ENCODE data around the gene HOXA13. TPM values are rescaled to one million over a fixed set of nuclear protein-coding genes. Genes with fewer than 3 reads are reported as not detected.

Gene HOXA13
- total RNA-seq, 1 experiment from 2014 or later: 0.35 TPM

- Histone ChIP-seq H3K27ac (no peak within 1 kb of the TSS), H3K27me3 (ENCODE audit: insufficient read depth, low read depth) (no peaks in the 10 kb centered on the region)
Measured at GRCh38 chr7:27165089-27165995, 34.5 kb downstream of the HOXA13 start, which contains the start of gene HOXA9. Gene HOXA9, minus strand, starts transcription at chr7:27165537. Its CDS starts 80 bp downstream, at chr7:27165457.

DNA sequence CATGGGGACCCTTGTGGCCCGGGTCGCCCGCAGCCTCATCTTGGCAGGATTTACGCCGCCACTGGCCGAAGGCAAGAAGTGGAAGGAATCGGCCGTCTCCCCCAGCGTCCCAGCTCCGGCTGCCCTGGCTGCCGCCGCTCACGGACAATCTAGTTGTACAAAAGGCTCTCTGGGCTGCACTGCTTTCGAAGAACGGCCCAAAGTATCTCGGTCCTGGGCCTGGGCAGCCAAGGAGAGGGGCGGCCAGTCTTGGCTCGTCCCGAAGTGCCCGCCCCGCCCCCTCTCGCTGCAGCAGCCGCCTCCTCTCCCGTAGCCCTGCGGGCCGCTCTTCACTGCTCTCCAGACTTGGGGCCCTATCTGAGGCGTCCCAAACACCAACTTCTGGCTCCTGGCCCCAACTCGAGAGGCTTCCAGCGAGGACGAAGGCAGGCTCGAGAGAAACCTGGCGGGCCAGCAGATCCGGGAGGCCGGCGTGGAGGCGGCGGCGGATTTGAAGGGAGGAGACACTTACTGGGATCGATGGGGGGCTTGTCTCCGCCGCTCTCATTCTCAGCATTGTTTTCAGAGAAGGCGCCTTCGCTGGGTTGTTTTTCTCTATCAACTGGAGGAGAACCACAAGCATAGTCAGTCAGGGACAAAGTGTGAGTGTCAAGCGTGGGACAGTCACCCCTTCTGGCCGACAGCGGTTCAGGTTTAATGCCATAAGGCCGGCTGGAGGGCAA lies 35.4 kb downstream of the HOXA13 start:
- Histone ChIP-seq H3K4me1 (replicated peaks; ENCODE audit: insufficient read depth) (0 out of 2 replicates have a peak, but pooled peaks cover 11% of the 10 kb centered on the region), H3K9me2 (ENCODE audit: insufficient read depth) (no peaks in the 10 kb centered on the region), H3K79me2 (ENCODE audit: low read depth) (no peaks in the 10 kb centered on the region), H3F3A (ENCODE audit: insufficient read depth, low read depth) (peaks cover 28% of the 10 kb centered on the region), H3K36me3 (ENCODE audit: low read depth) (no peaks in the 10 kb centered on the region), H3K27me3 (ENCODE audit: insufficient read depth, low read depth) (no peaks in the 10 kb centered on the region), H2AFZ (no peak overlapping the region), H4K20me1 (ENCODE audit: insufficient read depth) (no peaks in the 10 kb centered on the region), H3K4me2 (no peak overlapping the region), H3K4me3 (no peak overlapping the region), H3K9me3 (ENCODE audit: insufficient read depth, low read depth) (no peaks in the 10 kb centered on the region), H3K27ac (no peak overlapping the region)
- POLR2A ChIA-PET (ENCODE audit: unreplicated experiment): no interaction called here
- BruUV-seq (replicated peaks): no TSS peak
- CTCF ChIA-PET: no interaction called here
- intact Hi-C loops (cut with micrococcal nuclease; ENCODE audit: unreplicated experiment): loop anchor here (5.0 to 10.0 kb wide), 3 partner anchors 930 to 1597 kb away; no protein-coding TSS in a partner anchor
- no peak for DNase-seq
- TF ChIP-seq, protein P1, sequence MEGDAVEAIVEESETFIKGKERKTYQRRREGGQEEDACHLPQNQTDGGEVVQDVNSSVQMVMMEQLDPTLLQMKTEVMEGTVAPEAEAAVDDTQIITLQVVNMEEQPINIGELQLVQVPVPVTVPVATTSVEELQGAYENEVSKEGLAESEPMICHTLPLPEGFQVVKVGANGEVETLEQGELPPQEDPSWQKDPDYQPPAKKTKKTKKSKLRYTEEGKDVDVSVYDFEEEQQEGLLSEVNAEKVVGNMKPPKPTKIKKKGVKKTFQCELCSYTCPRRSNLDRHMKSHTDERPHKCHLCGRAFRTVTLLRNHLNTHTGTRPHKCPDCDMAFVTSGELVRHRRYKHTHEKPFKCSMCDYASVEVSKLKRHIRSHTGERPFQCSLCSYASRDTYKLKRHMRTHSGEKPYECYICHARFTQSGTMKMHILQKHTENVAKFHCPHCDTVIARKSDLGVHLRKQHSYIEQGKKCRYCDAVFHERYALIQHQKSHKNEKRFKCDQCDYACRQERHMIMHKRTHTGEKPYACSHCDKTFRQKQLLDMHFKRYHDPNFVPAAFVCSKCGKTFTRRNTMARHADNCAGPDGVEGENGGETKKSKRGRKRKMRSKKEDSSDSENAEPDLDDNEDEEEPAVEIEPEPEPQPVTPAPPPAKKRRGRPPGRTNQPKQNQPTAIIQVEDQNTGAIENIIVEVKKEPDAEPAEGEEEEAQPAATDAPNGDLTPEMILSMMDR (conservative IDR thresholded peaks at IDR 0.05): no peak
- TF ChIP-seq EZH2 (IDR thresholded peaks at IDR 0.05; ENCODE audit: low read depth): no peak

More at GRCh38 chr7:27165089-27165995, 34.5 kb downstream of the HOXA13 start, which contains the start of gene HOXA9:
- Histone ChIP-seq H3F3A (ENCODE audit: insufficient read depth, low read depth) (peaks cover 28% of the 10 kb centered on the region), H3K36me3 (ENCODE audit: low read depth) (no peaks in the 10 kb centered on the region), H3K4me1 (replicated peaks; ENCODE audit: insufficient read depth) (peaks cover 14% of the 10 kb centered on the region), H3K79me2 (ENCODE audit: low read depth) (no peaks in the 10 kb centered on the region), H3K9me2 (ENCODE audit: insufficient read depth) (no peaks in the 10 kb centered on the region), H3K4me3 (no peak within 1 kb of the TSS), H3K4me2 (no peak within 1 kb of the TSS), H2AFZ (no peak within 1 kb of the TSS), H4K20me1 (ENCODE audit: insufficient read depth) (no peaks in the 10 kb centered on the region), H3K9me3 (ENCODE audit: insufficient read depth, low read depth) (no peaks in the 10 kb centered on the region)
- DNase-seq: no peak
- ChIA-PET CTCF (no interaction called here), POLR2A (ENCODE audit: unreplicated experiment) (interaction anchor here (0.5 kb wide), 1 partner anchor 333 kb away, joined by 7 read pairs; no protein-coding TSS in a partner anchor)
- TF ChIP-seq, protein P1 (conservative IDR thresholded peaks at IDR 0.05): no peak
- no peak for TF ChIP-seq EZH2 (IDR thresholded peaks at IDR 0.05; ENCODE audit: low read depth)
- no TSS peak for BruUV-seq (replicated peaks)
- intact Hi-C loops (cut with micrococcal nuclease; ENCODE audit: unreplicated experiment): loop anchor here (10.0 kb wide), 1 partner anchor 929 kb away; no protein-coding TSS in a partner anchor

GRCh38 chr7:27164045-27164366 lies 35.9 kb downstream of the HOXA13 start:
- Histone ChIP-seq H3K4me3 (no peak overlapping the region), H3K9me2 (ENCODE audit: insufficient read depth) (no peaks in the 10 kb centered on the region), H3K4me1 (replicated peaks; ENCODE audit: insufficient read depth) (0 out of 2 replicates have a peak, but pooled peaks cover 9% of the 10 kb centered on the region), H2AFZ (no peak overlapping the region), H3K79me2 (ENCODE audit: low read depth) (no peaks in the 10 kb centered on the region), H4K20me1 (ENCODE audit: insufficient read depth) (no peaks in the 10 kb centered on the region), H3F3A (ENCODE audit: insufficient read depth, low read depth) (peaks cover 28% of the 10 kb centered on the region), H3K4me2 (no peak overlapping the region), H3K27me3 (ENCODE audit: insufficient read depth, low read depth) (no peaks in the 10 kb centered on the region), H3K27ac (no peak overlapping the region), H3K9me3 (ENCODE audit: insufficient read depth, low read depth) (no peaks in the 10 kb centered on the region), H3K36me3 (ENCODE audit: low read depth) (no peaks in the 10 kb centered on the region)
- POLR2A ChIA-PET (ENCODE audit: unreplicated experiment): no interaction called here
- TF ChIP-seq EZH2 (IDR thresholded peaks at IDR 0.05; ENCODE audit: low read depth): no peak
- TF ChIP-seq, protein P1 (conservative IDR thresholded peaks at IDR 0.05): no peak
- intact Hi-C loops (cut with micrococcal nuclease; ENCODE audit: unreplicated experiment): loop anchor here (5.0 to 10.0 kb wide), 3 partner anchors 931 to 1597 kb away; no protein-coding TSS in a partner anchor
- no peak for DNase-seq
- no TSS peak for BruUV-seq (replicated peaks)
- CTCF ChIA-PET: no interaction called here
